MM.1S (cell line): ENCODE measurements around the gene GPR27.

Source experiments
- DNase-seq: peaks from one replicate; pipeline ENCODE4 v3.0.0-alpha.2; 2015
- H2AFZ ChIP-seq: fragments of 300-600 bp; sonication (generic); 2 replicates; pipeline ENCODE4 v1.6.0; 2016; ENCODE audit warnings: antibody characterized with exemption, low read length
- H3F3A ChIP-seq: fragments of 300-600 bp; sonication (generic); 2 replicates; pipeline ENCODE4 v1.6.1; 2016; ENCODE audit warnings: mild to moderate bottlenecking, antibody characterized with exemption, low read length, moderate library complexity, mixed read lengths; ENCODE audit not compliant: insufficient read depth
- H3K27ac ChIP-seq: fragments of 300-600 bp; sonication (generic); 2 replicates; pipeline ENCODE4 v1.5.1; 2016; ENCODE audit warnings: mild to moderate bottlenecking, low read length
- H3K27me3 ChIP-seq: fragments of 300-600 bp; sonication (generic); replicated peaks from 2 replicates; pipeline ENCODE4 v1.6.0; 2016; ENCODE audit warnings: low read length; ENCODE audit not compliant: insufficient read depth
- H3K36me3 ChIP-seq: fragments of 300-600 bp; sonication (generic); replicated peaks from 2 replicates; pipeline ENCODE4 v1.6.1; 2016; ENCODE audit warnings: mild to moderate bottlenecking, low read length, mixed read lengths; ENCODE audit not compliant: insufficient read depth
- H3K4me1 ChIP-seq: fragments of 300-600 bp; sonication (generic); 2 replicates; pipeline ENCODE4 v1.6.1; 2016; ENCODE audit warnings: low read length, mixed read lengths
- H3K4me2 ChIP-seq: fragments of 300-600 bp; sonication (generic); 2 replicates; pipeline ENCODE4 v1.6.0; 2016; ENCODE audit warnings: low read depth, low read length
- H3K4me3 ChIP-seq: fragments of 300-600 bp; sonication (generic); 2 replicates; pipeline ENCODE4 v1.5.1; 2016; ENCODE audit warnings: low read length, mixed read lengths
- H3K79me2 ChIP-seq: fragments of 300-600 bp; sonication (generic); 2 replicates; pipeline ENCODE4 v1.6.1; 2016; ENCODE audit warnings: mixed run types, low read length, mixed read lengths
- H3K9ac ChIP-seq: fragments of 300-600 bp; sonication (generic); 2 replicates; pipeline ENCODE4 v1.6.1; 2016; ENCODE audit warnings: low read length, mixed read lengths
- H3K9me2 ChIP-seq: fragments of 300-600 bp; sonication (generic); replicated peaks from 2 replicates; pipeline ENCODE4 v1.6.1; 2016; ENCODE audit warnings: mild to moderate bottlenecking, low read length, mixed read lengths; ENCODE audit not compliant: insufficient read depth
- H3K9me3 ChIP-seq: fragments of 300-600 bp; sonication (generic); replicated peaks from 2 replicates; pipeline ENCODE4 v1.6.1; 2016; ENCODE audit warnings: mild to moderate bottlenecking, low read length, mixed read lengths; ENCODE audit not compliant: insufficient read depth
- H4K20me1 ChIP-seq: fragments of 300-600 bp; sonication (generic); 2 replicates; pipeline ENCODE4 v1.6.1; 2016; ENCODE audit warnings: mild to moderate bottlenecking, low read length, moderate library complexity, mixed read lengths; ENCODE audit not compliant: insufficient read depth
- EZH2 ChIP-seq: fragments of 300-600 bp; sonication (generic); optimal IDR thresholded peaks from 2 replicates; pipeline ENCODE3; 2017; ENCODE audit warnings: low read depth, mild to moderate bottlenecking, antibody characterized with exemption, low read length, mixed read lengths
- EZH2phosphoT487 ChIP-seq: fragments of 300-600 bp; sonication (generic); IDR thresholded peaks from 2 replicates; pipeline ENCODE4 v1.6.1; 2018; ENCODE audit warnings: antibody characterized with exemption, low read length
- TF ChIP-seq, protein P1 (sequence below): fragments of 300-600 bp; sonication (generic); IDR thresholded peaks from 2 replicates; pipeline ENCODE4 v1.5.1; 2016; ENCODE audit warnings: antibody characterized with exemption, low read length, mixed read lengths

The GPR27 gene

GRCh38 chr3:71722693-71723092, 31.0 kb upstream of the GPR27 start:
- Histone ChIP-seq H3K4me2 (peak overlapping the region; percentile 91), H3K9me2 (no peaks in the 10 kb centered on the region), H3K36me3 (no peaks in the 10 kb centered on the region), H2AFZ (no peak overlapping the region), H3K9ac (peak overlapping the region; percentile 87), H3K4me3 (peak overlapping the region; percentile 92), H3K79me2 (peaks cover 62% of the 10 kb centered on the region), H3K27ac (peak overlapping the region; percentile 84), H3K9me3 (no peaks in the 10 kb centered on the region), H3K4me1 (peaks cover 28% of the 10 kb centered on the region), H3F3A (peaks cover 22% of the 10 kb centered on the region), H4K20me1 (no peaks in the 10 kb centered on the region), H3K27me3 (no peaks in the 10 kb centered on the region)
- no peak for TF ChIP-seq EZH2
- TF ChIP-seq, protein P1, sequence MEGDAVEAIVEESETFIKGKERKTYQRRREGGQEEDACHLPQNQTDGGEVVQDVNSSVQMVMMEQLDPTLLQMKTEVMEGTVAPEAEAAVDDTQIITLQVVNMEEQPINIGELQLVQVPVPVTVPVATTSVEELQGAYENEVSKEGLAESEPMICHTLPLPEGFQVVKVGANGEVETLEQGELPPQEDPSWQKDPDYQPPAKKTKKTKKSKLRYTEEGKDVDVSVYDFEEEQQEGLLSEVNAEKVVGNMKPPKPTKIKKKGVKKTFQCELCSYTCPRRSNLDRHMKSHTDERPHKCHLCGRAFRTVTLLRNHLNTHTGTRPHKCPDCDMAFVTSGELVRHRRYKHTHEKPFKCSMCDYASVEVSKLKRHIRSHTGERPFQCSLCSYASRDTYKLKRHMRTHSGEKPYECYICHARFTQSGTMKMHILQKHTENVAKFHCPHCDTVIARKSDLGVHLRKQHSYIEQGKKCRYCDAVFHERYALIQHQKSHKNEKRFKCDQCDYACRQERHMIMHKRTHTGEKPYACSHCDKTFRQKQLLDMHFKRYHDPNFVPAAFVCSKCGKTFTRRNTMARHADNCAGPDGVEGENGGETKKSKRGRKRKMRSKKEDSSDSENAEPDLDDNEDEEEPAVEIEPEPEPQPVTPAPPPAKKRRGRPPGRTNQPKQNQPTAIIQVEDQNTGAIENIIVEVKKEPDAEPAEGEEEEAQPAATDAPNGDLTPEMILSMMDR = no peak
- TF ChIP-seq EZH2phosphoT487 = no peak
- DNase-seq = peak; percentile 30

DNA sequence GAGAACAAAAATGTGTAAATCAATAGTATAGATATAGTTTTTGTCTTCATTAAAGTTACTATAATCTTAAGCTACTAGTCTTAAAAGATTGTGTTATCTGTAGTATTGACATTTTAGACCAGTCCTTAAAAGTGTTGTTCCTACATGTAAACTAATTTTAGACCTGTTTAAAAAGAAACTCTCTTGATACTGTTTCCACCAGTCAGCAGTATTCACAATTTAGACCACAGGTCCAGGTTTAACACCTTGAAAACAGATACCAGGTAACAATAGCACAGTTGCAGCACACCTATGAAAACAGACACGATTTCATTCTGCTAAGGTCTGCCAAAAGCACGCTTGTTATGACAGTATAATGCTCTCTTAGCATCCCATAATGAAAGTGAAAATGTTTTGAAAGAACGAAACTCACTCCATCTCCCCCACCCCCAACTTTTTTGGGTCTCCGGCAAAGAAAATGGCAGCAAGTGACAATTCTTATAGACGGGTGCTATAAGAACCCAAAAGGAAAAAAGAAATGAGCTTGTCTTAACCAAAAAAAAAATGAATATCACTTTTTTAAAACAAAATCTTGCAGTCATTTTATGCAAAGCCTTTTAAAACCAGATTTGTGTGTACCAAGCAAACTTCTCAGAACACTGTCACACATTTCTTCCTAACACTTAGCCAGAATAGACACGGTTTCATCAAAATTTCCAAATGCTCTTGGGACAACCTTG, 30.0 kb upstream of the GPR27 start:
- Histone ChIP-seq H3K79me2 (peaks cover 53% of the 10 kb centered on the region), H3K9me2 (no peaks in the 10 kb centered on the region), H3K4me2 (peak overlapping the region; percentile 91), H3F3A (peaks cover 22% of the 10 kb centered on the region), H3K27ac (peak overlapping the region; percentile 84), H3K36me3 (no peaks in the 10 kb centered on the region), H3K27me3 (no peaks in the 10 kb centered on the region), H3K9me3 (no peaks in the 10 kb centered on the region), H3K4me3 (peak overlapping the region; percentile 92), H2AFZ (no peak overlapping the region), H3K4me1 (peaks cover 28% of the 10 kb centered on the region), H4K20me1 (no peaks in the 10 kb centered on the region), H3K9ac (peak overlapping the region; percentile 87)
- TF ChIP-seq, protein P1 = no peak
- TF ChIP-seq EZH2phosphoT487 (no peak), EZH2 (no peak)
- DNase-seq = peak; percentile 94

GRCh38 chr3:71724171-71724453, 29.5 kb upstream of the GPR27 start:
- Histone ChIP-seq H3K9me3 (no peaks in the 10 kb centered on the region), H2AFZ (peak overlapping the region; percentile 72), H3K27me3 (no peaks in the 10 kb centered on the region), H3K36me3 (no peaks in the 10 kb centered on the region), H4K20me1 (no peaks in the 10 kb centered on the region), H3K4me3 (peak overlapping the region; percentile 92), H3F3A (peaks cover 22% of the 10 kb centered on the region), H3K79me2 (peaks cover 48% of the 10 kb centered on the region), H3K4me1 (peaks cover 28% of the 10 kb centered on the region), H3K9me2 (no peaks in the 10 kb centered on the region), H3K9ac (peak overlapping the region; percentile 87), H3K4me2 (peak overlapping the region; percentile 91), H3K27ac (peak overlapping the region; percentile 84)
- DNase-seq = no peak
- TF ChIP-seq EZH2phosphoT487 (no peak), EZH2 (no peak)
- TF ChIP-seq, protein P1 = no peak
